Lung microvascular endothelial cell (primary cell): ENCODE measurements around the gene CLEC18A. TPM values are rescaled to one million over a fixed set of nuclear protein-coding genes. Genes with fewer than 3 reads are reported as not detected.
A peak's percentile ranks its signal among the peaks of the same experiment; 100 is the strongest.
"Not testable (repeated sequence)": the region's sequence is repeated elsewhere in the genome, so short reads cannot be mapped to it uniquely, and the experiment has no call there.

Experiments
- DNase-seq, 2 donors: peaks; one replicate each; pipeline versions ENCODE4 v3.0.0 to v3.0.0-alpha.2; 2010; ENCODE audit warnings: low read depth in 2 of 2
- total RNA-seq: library from RNA; depleted of rRNA; stranded (reverse); fragments of >200 nt; gene quantifications from 2 replicates; pipeline ENCODE4 v1.2.1, GENCODE V29; 2014

CLEC18A gene
- total RNA-seq, 1 donor from 2014 or later: not detected

DNA sequence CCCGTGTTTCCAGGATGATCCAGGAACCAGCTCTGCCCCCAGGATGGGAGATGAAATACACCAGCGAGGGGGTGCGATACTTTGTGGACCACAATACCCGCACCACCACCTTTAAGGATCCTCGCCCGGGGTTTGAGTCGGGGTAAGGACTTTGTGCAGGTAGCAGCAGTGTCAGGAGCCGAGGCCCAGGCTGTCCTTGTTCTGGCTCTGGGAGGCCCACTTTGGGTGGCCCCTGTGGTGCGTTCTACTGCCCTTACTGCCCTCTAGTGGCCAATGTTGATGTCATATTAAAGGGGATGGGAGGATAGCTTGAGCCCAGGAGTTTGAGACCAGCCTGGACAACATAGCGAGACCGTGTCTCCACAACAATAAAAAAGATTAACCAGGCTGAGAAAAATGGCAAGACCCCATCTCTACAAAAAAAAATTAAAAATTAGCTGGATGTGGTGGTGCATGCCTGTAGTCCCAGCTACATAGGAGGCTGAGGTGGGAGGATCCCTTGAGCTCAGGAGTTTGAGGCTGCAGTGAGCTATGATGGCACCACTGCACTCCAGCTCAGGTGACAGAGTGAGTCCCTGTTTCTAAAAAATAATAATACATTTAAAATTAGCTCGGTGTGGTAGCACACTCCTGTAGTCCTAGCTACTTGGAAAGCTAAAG, 20.9 kb upstream of the CLEC18A start:
- DNase-seq: peak; percentile 63 to 79

DNA sequence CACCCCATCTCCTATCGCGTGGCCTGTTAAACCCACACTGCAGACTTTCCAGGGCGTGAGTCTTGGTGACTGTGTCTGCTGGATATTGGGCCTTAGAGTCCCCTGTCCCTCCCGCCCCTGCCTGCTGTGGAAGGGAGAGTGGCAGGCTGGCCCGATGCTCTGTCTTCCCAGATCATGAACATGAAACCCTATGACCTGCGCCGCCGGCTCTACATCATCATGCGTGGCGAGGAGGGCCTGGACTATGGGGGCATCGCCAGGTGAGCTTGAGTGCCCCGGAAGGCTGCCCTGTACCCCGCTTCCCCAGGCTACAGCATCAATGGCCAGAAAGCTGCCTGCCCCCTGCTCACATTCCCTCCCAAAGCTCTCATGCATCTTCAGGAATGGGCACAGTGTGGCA, 19.5 kb upstream of the CLEC18A start:
- no peak for DNase-seq

DNA sequence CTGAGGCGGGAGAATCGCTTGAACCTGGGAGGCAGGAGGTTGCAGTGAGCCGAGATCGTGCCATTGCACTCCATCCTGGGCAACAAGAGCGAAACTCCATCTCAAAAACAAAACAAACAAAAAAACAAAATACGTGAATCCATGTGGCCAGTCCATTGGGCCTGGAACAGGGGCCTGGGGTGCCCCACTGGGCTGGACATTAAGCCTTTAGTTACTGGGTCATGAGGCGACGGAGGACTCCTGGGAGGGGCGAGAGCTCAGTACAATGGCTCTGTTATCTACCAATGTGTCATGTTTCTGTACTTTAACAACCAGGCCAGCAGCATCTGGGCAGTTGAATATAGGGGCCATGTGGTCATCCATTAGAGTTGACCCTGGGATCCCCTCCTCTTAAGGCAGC, 18.9 kb upstream of the CLEC18A start:
- DNase-seq: no peak

DNA sequence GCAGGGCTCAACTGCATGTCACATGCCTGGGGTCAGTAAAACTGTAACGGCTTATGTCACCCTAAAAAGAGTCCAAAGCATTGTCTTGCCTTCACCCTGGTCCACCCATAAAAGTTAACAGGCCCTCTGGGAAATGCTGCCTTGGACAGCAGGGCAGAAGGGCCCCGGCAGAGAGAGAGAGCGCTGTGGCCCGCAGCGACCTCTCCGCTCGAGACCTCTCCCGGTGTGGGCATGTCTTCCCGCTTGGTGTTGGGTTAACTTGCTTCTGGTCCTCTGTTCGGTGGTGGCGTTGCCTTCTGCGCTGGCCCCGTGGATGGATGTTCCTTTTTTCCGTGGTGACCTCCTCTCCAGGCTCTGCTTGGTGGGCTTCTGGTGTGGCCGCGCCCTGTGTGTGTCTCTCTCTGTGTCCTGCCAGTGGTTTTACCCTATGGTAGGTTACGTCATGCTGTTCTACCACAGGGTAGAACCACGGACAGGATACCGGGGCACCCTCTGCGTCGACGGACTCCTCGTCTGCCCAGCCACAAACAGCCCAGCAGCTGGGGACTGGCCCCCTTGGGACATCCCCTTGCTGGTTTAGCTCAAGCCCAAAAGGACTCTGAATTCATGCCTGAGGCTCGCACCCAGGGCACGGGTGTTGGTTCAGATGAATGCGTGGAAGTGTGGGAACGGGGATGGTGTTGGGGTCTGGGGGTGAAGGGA, 18.3 kb upstream of the CLEC18A start:
- DNase-seq: no peak

DNA sequence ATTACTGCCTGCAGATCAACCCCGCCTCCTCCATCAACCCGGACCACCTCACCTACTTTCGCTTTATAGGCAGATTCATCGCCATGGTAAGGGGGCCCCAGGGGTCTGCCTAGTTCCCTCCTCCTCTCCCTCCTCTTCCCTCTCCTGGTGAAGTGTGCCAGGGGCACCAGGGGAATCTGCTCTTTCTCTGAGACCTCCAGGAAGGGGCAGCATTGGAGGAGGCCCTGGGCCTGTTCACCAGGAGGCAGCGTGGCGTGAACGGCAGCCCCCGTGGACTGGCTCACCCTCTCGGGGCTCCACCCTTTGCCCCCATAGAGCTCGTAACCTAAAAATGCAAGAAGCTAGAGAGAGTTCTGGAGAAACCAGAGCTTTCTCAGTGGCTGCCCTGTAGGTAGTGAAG, 17.1 kb upstream of the CLEC18A start:
- DNase-seq: no peak

DNA sequence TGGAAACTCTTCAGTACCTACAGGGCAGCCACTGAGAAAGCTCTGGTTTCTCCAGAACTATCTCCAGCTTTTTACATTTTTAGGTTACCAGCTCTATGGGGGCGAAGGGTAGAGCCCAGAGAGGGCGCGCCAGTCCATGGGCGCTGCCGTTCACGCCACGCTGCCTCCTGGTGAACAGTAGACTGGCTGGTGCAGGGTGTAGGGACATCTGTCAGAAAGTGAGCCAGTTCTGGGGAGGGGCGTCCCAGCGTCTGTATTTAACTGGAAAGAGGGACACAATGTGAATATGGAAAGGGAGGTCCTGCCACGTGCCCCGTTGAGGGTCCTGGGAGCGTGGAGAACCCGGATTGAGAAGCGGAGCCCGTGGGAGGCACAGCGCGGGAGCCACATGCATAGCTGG, 16.4 kb upstream of the CLEC18A start:
- DNase-seq: no peak

DNA sequence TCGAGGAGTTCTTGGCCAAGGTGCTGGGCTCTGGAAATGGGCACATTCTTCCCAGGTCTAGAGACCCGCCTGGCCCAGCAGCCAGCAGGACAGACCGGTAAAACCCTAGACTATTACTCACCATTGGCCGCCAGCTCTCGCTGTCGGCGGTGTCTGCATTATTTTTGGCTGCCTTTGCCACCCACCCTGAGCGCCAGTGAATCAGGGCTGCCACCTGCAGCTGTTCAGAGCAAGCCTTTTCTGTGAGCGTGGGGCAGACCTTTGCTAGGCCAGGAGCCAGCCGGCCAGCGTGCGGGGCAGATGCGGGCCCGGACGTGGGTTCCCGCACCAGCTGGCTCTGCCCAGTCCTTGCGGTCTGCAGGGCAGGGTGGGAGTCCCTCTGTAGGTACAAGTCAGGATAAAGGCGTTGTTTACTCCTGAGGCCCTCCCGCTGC, 15.8 kb upstream of the CLEC18A start:
- DNase-seq: no peak

DNA sequence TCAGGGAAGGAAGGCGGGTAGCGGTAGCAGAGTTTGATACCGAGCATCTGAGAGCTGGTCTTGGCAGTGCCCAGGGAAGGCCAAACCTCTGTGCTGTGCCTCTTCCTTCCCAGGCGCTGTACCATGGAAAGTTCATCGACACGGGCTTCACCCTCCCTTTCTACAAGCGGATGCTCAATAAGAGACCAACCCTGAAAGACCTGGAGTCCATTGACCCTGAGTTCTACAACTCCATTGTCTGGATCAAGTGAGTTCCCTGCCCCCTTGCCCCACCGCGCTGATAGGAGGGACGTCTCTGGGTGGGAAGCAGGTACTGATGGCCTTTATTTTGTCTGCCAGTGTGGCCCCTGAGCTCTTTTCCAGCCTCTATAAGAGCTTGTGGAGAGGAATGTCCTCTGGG, 15.4 kb upstream of the CLEC18A start:
- no peak for DNase-seq

DNA sequence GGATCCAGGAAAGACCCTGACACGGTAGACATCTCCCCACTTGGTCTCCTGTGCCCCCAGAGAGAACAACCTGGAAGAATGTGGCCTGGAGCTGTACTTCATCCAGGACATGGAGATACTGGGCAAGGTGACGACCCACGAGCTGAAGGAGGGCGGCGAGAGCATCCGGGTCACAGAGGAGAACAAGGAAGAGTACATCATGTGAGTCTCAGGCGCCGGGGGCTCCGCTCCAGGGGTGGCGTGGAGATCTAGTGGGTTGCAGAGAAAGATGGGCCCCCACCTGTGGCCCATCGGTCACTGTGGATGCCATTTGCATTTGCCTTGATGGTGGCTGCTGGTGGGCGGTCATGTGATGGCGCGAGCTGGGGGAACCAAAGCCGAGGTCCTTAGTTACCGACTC, 14.9 kb upstream of the CLEC18A start:
- DNase-seq: no peak

DNA sequence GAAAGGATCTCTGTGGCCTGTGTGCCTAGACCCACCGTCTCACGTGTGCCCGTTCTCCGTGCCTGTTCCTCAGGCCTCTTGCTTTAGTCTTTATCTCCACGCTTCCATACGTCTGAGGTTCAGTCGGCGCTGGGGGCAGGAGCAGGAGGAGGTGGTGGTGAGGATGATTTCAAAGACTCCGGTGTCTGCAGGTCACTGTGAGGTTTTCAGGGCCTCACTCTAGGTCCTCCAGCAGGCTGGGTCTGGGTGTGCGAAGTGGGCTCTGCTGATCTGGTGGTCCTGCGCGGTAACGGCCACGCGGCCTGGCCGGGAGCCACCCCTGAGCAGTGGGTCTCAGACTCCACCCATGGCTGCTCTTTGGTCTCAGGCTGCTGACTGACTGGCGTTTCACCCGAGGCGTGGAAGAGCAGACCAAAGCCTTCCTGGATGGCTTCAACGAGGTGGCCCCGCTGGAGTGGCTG, 14.4 kb upstream of the CLEC18A start:
- no peak for DNase-seq

DNA sequence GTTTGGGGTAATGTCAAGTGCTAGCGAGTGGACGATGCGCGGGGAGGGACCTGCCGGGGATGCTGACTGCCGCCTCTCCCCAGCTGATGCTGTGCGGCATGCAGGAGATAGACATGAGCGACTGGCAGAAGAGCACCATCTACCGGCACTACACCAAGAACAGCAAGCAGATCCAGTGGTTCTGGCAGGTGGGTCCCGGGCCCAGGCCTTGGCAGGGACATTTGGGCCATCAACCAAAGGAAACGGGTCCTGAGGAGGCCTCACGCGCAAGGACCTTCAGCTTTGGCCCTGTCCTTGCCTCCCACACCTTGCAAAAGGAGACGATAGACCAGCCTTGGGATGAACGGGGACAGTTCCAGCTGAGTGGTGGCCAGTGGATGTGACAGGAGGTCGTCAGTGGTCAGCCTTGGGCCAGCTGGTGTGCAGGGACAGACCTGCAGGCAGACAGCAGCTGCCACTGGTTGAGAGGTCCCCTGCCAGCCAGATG, 13.6 kb upstream of the CLEC18A start:
- peak in 1 of 2 donors; percentile 38 for DNase-seq

DNA sequence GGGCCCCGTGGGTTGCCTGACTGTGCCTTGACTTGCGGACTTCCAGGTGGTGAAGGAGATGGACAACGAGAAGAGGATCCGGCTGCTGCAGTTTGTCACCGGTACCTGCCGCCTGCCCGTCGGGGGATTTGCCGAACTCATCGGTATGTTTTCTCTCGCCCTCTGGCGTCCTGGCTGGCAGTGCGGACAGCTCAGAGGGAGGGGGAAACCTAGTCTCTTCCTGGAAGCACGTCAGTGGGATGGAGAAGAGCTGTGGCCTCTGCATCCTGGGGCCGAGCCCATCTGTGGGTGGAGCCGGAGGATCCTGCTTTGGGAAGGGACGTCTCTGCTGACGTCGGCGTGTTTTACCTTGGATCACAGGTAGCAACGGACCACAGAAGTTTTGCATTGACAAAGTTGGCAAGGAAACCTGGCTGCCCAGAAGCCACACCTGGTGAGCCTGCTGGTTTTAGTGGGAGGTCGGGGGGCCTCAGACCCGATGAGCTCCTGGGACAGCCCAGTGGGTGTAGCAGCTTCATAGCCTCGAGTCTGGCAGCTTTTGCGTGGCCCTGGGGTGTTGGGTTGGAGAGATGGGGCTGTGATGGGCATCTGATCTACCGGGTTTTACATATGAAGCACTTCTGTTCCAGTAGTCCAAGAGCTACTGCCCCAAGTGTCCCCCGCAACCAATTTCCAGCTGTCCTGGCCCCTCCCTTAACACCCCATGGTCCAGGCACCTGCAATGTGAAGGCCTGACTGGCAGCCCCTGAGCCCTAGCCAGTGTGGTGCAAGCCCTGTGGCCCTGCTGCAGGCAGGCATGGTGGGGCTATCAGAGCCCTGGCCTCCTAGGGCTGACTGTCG, 11.9 kb upstream of the CLEC18A start:
- DNase-seq: no peak

DNA sequence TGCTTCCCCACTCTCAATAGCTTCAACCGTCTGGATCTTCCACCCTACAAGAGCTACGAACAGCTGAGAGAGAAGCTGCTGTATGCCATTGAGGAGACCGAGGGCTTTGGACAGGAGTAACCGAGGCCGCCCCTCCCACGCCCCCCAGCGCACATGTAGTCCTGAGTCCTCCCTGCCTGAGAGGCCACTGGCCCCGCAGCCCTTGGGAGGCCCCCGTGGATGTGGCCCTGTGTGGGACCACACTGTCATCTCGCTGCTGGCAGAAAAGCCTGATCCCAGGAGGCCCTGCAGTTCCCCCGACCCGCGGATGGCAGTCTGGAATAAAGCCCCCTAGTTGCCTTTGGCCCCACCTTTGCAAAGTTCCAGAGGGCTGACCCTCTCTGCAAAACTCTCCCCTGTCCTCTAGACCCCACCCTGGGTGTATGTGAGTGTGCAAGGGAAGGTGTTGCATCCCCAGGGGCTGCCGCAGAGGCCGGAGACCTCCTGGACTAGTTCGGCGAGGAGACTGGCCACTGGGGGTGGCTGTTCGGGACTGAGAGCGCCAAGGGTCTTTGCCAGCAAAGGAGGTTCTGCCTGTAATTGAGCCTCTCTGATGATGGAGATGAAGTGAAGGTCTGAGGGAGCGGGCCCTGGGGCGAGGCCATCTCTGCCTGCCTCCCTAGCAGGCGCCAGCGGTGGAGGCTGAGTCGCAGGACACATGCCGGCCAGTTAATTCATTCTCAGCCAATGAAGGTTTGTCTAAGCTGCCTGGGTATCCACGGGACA, 11.1 kb upstream of the CLEC18A start:
- no peak for DNase-seq

DNA sequence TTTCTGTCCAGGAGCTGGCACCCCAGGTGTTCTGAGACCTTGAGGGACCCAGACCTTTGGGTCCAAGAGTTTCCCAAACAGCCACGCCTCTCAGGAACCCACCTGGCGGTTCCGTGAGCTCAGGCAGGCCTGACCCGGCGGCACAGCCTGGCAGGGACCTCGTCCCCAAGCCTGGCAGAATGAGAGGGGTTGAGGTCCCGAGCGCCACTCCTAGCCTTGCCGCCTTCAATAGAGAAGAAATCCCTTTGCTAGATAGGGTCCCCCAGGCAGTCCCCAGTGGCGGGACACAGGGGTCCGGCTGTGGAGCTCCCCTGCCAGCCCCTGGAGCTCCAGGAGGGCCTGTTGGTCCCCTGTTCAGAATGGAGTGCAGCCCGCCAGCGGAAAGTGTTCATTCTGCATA, 10.5 kb upstream of the CLEC18A start:
- DNase-seq: no peak

DNA sequence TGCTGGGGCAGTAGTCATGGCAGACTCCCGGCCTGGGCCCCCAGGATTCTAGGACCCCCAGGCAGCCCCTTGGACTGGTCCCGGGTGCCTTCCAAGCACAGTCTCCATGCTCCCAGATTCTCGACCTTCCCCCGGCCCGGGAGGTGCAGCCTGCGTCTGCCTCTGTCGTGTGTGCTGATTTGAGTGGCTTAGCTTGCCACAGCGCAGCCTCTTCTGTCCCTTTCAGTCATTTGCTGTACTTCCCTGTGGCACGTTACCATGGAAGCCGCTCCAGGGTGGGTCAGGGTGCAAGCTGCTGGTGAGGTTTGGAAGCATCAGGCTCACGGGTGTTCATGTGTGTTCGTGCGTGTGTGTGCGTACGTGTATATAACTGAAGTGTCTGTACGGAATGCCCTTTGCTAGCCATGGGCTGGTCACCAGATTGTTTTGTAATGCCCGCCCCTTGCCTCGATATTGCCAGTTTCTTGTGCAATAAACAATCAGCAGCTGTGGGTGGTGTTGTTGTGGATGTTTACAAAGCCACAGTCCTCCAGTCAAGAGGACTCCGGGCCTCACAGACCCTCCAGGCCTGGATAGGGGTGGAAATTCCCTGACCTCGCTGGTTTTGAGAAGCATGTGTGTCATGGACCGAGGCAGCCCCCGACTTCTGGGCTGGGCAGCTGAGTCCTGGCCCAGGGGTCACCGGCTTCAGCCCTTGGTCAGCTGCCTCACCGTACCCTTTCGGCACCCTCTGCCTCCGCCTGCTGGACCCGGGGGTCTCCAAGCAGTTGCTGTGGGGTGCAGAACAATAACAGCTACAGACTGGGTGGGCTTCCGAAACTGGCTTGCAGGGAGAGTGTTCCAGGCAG, 9.7 kb upstream of the CLEC18A start:
- DNase-seq: no peak

DNA sequence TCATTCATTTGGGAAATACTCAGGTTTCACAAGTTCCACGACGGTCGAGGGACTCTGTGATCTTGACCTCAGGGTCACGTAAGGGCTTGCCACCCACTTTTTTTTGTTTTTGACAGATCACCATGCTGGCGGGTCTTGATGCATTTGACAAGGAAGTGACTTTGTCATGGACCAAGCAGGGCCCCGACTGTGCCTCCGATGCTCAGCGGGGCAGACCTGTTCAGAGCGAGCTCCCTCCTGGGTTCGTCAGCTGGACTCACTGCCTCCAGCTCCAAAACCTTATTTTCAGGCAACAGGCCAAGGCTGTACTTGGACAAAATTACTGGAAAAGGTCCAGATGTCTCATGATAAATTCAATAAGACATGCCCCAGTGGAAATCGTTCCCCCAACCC, 9.0 kb upstream of the CLEC18A start:
- no peak for DNase-seq

DNA sequence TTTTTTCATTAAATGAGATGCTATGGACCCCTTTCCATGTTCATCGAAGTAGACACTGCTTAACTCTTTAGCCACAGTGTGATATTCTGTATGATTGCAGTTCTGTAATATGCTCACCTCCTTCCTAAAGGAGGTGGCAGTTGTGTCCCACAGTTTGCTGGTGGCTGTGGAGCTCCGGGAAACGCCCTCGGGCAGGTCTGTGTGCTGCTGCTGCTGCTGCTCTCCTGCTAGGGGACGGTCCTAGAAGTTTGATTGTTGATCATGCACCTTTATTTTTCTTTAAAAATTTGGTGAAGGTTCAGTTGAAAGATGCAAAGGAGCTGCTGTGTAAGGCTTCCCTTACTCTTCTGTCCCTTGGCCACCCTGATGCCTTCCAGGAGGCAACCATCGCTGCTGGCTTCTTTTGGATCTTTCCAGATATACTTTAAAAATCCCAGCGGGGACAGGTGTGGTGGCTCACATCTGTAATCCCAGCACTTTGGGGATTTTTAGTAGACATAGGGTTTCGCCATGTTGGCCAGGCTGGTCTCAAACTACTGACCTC, 8.4 kb upstream of the CLEC18A start:
- DNase-seq: no peak

DNA sequence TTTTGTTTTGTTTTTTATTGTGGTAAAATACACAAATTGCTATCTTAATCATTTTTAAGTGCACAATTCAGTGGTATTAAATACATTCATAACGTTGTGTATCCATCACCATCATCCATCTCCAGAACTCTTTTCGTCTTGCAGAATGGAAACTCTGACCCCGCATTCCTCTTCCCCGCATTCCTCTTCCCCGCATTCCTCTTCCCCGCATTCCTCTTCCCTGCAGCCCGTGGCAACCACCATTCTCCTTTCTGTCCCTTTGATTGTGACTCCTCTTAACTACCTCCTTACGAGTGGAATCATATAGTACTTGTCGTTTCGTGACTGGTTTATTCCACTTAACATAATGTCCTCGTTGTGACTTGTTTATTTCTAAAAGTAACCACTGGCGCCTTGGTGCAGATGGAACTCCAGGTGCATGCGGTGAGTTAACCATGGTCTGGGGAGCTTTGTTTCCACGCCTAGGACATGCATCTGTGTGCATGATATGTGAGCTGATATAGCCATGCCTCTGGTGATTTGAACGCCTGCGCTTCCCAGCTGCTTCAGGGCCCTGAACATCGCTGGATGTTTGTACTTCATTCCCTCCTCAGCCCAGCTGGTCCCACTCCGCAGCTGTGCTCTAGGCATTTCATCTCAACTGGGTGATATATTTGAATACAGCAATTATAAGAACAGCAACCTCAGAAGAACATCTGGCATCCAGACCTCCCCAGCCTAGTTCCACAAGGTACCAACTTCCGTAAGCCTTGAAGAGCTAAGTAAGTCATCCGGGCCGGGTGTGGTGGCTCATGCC, 7.7 kb upstream of the CLEC18A start:
- DNase-seq: not testable (repeated sequence)

DNA sequence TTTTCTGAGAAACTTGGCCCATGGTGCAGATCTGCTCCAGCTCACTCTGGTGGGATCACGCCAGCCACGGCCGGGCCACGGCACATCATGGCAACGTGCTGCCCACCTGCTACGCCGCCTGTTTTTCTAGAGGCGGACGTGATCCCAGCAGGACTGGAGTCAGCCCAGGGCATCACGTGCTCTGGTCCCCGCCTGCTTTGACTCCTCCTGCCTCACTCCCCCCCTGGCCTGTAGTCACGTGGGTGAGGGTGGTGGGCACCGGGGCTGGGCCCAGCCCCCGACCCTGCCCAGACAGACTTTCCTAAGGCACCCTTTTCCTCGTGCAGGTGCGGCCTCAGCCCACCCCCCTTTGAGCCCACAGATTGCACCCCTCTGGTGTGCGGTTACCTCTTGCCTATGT, 723 bp upstream of the CLEC18A start:
- DNase-seq: not testable (repeated sequence)
